Type B pancreatic cell (in vitro differentiated cells): ENCODE results near the gene ACTL7A. TPM values are rescaled to one million over a fixed set of nuclear protein-coding genes. Genes with fewer than 3 reads are reported as not detected.
"Not testable (repeated sequence)": the region's sequence is repeated elsewhere in the genome, so short reads cannot be mapped to it uniquely, and the experiment has no call there.

Experiments
- DNase-seq: peaks from one replicate; pipeline ENCODE4 v3.0.0; 2021; ENCODE audit warnings: mixed read lengths; ENCODE audit not compliant: unreplicated experiment; ENCODE audit errors: extremely low spot score
- H3K27ac Mint-ChIP-seq: 2 replicates; pipeline ENCODE4 v1.8.0; 2021; ENCODE audit warnings: mild to moderate bottlenecking, mixed read lengths
- H3K27me3 Mint-ChIP-seq: 2 replicates; pipeline ENCODE4 v1.8.0; 2021; ENCODE audit warnings: mixed read lengths
- H3K36me3 Mint-ChIP-seq: 2 replicates; pipeline ENCODE4 v1.8.0; 2021; ENCODE audit warnings: mixed read lengths
- H3K4me1 Mint-ChIP-seq: one replicate; pipeline ENCODE4 v1.8.0; 2021; ENCODE audit warnings: mixed read lengths; ENCODE audit not compliant: unreplicated experiment
- H3K4me3 Mint-ChIP-seq: 2 replicates; pipeline ENCODE4 v1.8.0; 2021; ENCODE audit warnings: mild to moderate bottlenecking, mixed read lengths
- H3K9me3 Mint-ChIP-seq: 2 replicates; pipeline ENCODE4 v1.8.0; 2021; ENCODE audit warnings: mixed read lengths
- CTCF ChIP-seq: fragments of 200-600 bp; sonication (generic); conservative IDR thresholded peaks from 2 replicates; pipeline ENCODE4 v1.5.0; 2021; ENCODE audit warnings: antibody characterized with exemption, mild to moderate bottlenecking
- total RNA-seq: library from RNA; stranded (reverse); gene quantifications from 2 replicates; pipeline ENCODE4 v1.2.1, GENCODE V29; 2021; ENCODE audit warnings: low replicate concordance

The ACTL7A gene
- total RNA-seq, 1 donor from 2014 or later: not detected

DNA sequence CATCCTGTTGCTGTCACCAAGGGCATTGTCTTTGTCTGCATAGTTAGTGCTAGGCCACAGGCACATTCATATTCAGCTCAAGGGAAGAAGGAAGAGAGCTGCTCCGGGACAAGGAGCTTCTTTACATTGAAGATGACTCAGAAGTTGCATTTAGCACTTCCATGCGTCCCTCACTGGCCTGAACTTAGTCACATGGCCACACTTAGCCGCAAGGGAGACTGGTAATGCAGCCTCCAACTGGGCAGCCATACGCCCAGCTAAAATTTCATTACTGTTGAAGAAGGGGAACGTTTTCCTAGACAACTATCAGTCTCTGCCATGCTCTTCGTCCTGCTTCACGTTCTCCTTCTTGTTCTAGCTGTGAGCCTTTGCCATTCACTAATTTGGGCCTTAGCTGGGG, 26.2 kb upstream of the ACTL7A start:
- Mint-ChIP-seq H3K4me3 (no peak overlapping the region), H3K36me3 (no peaks in the 10 kb centered on the region), H3K4me1 (no peaks in the 10 kb centered on the region), H3K9me3 (no peaks in the 10 kb centered on the region), H3K27ac (peak overlapping the region; percentile 7), H3K27me3 (peaks cover under 1% of the 10 kb centered on the region)
- no peak for TF ChIP-seq CTCF
- DNase-seq: no peak

- no peaks in the 10 kb centered on the region for H3K4me1 Mint-ChIP-seq
- no peak for TF ChIP-seq CTCF
- H3K27me3 Mint-ChIP-seq: peaks cover 2% of the 10 kb centered on the region
- DNase-seq: no peak
- no peaks in the 10 kb centered on the region for H3K36me3 Mint-ChIP-seq
- no peak overlapping the region for H3K4me3 Mint-ChIP-seq
- no peaks in the 10 kb centered on the region for H3K9me3 Mint-ChIP-seq
- H3K27ac Mint-ChIP-seq: peak overlapping the region; percentile 7
Measured at GRCh38 chr9:108836319-108836718, 25.7 kb upstream of the ACTL7A start.

GRCh38 chr9:108836781-108837180, 25.3 kb upstream of the ACTL7A start:
- TF ChIP-seq CTCF: no peak
- Mint-ChIP-seq H3K27me3 (peaks cover 7% of the 10 kb centered on the region), H3K4me1 (no peaks in the 10 kb centered on the region), H3K27ac (no peak overlapping the region), H3K9me3 (no peaks in the 10 kb centered on the region), H3K4me3 (no peak overlapping the region), H3K36me3 (no peaks in the 10 kb centered on the region)
- no peak for DNase-seq

DNA sequence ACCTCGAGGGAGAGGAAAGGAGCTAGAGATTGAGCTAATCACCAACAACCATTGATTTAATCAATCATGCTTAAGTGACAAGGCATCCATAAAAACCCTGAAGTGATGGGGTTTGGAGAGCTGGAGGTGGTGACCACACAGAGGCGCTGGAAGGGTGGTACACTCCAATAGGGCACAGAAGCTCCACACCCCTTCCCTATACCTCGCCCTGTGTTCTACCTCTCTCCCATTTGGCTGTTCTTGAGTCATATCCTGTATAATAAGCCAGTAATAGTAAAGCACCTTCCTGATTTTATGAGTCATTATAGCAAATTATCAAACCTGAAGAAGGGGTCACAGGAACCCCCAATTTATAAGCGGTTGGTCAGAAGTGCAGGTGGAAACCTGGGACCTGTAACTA, 24.5 kb upstream of the ACTL7A start:
- Mint-ChIP-seq H3K4me3 (no peak overlapping the region), H3K4me1 (no peaks in the 10 kb centered on the region), H3K36me3 (no peaks in the 10 kb centered on the region), H3K9me3 (no peaks in the 10 kb centered on the region), H3K27me3 (peaks cover 7% of the 10 kb centered on the region), H3K27ac (no peak overlapping the region)
- DNase-seq: no peak
- no peak for TF ChIP-seq CTCF

- DNase-seq: no peak
- no peaks in the 10 kb centered on the region for H3K4me1 Mint-ChIP-seq
- no peak overlapping the region for H3K4me3 Mint-ChIP-seq
- no peak for TF ChIP-seq CTCF
- no peaks in the 10 kb centered on the region for H3K9me3 Mint-ChIP-seq
- H3K36me3 Mint-ChIP-seq: no peaks in the 10 kb centered on the region
- H3K27me3 Mint-ChIP-seq: peaks cover 7% of the 10 kb centered on the region
- H3K27ac Mint-ChIP-seq: no peak overlapping the region
Measured at GRCh38 chr9:108838017-108838416, 24.0 kb upstream of the ACTL7A start.

DNA sequence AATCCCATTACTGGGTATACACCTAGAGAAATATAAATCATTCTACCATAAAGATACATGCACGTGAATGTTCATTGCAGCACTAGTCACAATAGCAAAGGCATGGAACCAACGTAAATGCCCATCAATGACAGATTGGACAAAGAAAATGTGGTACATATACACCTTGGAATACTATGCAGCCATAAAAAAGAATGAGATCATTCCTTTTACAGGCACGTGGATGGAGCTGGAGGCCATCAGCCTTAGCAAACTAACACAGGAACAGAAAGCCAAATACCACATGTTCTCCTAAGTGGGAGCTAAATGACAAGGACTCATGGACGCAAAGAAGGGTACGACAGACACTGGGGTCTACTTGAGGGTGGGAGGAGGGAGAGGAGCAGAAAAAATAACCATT, 22.5 kb upstream of the ACTL7A start:
- H3K27me3 Mint-ChIP-seq, H3K4me1 Mint-ChIP-seq, H3K9me3 Mint-ChIP-seq, H3K36me3 Mint-ChIP-seq, DNase-seq, H3K4me3 Mint-ChIP-seq, H3K27ac Mint-ChIP-seq: not testable (repeated sequence)
